ENCODE data around the gene DLGAP1. TPM values are rescaled to one million over a fixed set of nuclear protein-coding genes. Genes with fewer than 3 reads are reported as not detected.

The DLGAP1 gene
- total RNA-seq, 1 donor from 2014 or later = 0.48 TPM

DNA sequence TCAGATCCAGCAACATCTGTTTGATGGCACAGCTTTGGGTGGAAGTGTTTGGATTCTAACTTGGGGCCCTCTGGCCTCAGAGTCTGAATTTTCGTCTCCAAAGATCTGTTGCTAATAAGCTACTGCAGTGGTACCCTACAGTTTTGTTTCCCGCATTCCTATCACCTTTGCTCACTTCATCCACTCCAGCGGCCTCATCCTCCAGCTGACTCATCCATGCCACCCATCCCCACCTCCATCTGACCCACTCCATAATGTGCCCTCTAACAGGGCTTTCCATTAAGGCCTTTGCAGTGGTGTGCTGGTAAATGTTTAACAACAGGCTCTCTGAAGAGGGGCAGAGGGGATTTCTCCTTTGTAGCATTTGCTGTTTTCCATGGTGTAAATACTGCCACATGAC, 779.7 kb downstream of the DLGAP1 start:
- ATAC-seq = no peak
- DNase-seq (ENCODE audit: low spot score) = no peak

DNA sequence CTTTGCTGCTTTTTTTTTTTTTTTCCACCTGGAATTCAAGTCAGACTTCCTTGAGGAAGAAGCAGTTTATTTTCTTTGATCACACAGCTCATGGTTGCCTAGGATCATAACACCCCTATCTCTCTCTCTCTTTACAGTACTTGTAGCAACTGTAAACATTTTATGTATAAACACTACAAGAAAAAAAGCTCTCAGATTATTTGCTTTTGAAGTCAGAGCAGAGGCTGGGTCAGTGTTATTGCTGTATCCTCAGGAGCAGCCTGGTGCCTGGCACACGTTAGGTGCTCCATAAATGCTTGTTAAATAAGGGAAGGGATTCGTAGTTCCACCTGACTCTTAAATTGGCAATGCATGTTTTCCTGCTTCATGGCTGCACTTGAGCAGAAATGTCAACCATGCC, 783.9 kb downstream of the DLGAP1 start:
- no peak for DNase-seq (ENCODE audit: low spot score)
- no peak for ATAC-seq

DNA sequence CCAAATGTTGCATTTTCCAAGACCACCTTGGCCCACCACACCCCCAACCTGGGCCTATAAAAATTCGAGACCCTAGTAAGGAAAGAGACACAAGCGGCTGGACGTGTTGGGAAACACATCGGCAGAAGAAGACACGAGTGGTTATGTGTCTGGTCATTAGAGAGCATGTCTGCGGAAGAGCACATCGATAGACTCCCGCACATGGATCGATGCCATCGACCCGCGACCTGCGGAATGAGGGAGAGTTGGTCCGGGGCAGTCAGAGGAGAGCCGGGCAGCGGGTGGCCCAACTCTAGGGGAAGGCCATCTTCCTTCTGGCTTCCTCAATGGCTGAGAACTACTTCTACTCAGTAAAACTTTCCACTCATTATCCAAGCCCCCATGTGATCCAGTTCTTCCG, 785.7 kb downstream of the DLGAP1 start:
- DNase-seq (ENCODE audit: low spot score) (no peak), ATAC-seq (no peak)

DNA sequence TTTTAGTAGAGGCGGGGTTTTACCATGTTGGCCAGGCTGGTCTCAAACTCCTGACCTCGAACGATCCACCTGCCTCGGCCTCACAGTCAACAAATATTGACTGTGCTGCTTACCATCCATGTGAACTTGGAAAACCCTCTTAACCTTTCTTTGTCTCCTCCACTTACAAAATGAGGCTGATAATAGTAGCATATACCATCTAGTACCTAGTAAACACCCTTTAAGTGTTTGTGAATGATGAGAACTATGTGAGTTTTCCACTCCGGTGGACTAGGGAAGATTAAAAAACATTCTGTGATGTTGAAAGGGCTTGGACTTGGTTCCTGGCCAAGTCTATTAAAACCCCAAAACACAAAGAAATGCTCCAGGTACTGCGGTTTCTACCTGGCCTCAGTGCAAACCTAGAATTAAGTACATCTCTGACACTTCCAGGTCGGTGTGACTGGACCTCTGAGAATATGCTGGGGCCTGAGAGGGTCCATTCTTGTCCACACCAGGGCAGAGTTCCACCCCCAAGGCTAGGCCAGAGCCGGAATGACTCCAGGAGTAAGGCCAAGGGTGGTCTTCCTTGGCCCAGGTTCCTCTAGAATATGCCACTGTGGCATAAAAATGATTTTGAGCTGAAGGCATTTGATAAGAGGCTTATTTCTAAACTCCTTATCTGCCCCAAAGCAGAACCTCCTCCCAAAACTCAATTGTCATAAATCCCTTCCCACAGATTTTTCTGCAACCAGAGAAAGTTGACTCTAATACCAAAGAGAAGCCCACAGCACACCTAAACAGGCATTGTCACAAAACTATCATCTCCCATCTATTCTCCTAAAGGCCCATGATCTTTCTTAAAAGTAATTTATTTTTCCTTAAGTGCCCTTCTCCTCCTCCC, 787.6 kb downstream of the DLGAP1 start:
- ATAC-seq (peak; percentile 47), DNase-seq (ENCODE audit: low spot score) (peak; percentile 50)

DNA sequence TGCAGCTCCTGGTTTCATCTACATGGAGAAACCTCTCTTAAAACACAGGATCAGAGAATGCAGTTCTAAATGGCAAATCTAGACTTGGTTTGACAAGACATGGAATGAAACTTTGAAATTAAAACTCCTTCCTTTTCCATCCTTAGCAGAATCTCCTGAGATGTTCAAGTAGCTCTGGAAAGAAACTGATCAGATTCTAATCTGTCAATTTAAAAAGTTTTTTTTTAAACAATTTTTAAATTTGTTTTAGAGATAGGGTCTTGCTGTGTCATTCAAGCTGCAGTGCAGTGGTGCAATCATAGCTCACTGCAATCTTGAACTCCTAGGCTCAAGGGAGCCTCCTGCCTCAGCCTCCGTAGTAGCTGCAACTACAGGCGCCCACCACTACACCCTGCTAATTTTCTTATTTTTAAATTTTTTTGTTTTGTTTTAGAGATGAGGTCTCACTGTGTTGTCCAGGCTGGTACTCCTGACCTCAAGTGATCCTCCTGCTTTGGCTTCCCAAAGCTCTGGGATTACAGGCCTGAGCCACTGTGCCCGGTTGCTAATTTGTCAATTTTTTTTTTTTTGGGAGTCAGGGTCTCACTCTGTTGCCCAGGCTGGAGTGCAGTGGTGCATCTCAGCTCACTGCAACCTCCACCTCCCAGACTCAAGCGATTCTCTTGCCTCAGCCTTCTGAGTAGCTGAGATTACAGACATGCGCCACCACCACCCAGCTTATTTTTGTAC, 788.4 kb downstream of the DLGAP1 start:
- ATAC-seq = no peak
- no peak for DNase-seq (ENCODE audit: low spot score)

DNA sequence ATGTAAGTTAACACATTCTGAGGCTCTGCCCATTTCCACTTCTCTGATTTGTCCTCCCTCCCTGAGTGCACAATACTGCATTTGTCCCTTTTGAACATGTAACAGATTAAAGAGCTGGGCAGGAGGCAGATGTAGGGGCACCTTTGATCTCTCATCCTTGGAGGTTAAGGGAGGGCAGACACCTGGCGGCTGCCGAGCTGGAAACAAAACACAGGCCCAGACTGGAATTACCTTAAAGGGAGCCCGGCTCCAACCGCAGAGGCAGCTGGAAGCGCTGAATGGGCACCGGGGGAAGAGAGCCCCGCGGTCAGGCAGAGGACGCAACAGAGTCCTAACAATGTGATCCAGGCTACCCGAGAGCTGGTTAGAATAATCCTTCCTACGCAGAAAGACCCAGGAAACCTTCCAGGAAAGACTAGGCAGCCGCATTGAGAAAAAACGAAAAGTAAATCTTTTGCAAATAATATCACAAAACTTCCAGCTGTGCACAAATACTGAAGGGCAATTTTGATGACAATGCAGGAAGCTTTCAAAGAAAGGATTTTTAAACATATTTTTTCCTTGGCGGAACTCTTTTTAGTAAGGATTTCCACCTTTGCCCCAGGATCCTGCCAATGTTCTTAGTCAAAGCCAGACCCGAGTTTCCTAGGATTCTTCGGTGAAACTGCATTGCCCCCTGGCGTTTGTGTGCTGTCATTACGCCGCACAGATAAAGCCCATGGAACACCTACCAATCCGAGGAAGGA, 789.2 kb downstream of the DLGAP1 start:
- ATAC-seq (peak; percentile 97), DNase-seq (ENCODE audit: low spot score) (peak; percentile 86)

DNA sequence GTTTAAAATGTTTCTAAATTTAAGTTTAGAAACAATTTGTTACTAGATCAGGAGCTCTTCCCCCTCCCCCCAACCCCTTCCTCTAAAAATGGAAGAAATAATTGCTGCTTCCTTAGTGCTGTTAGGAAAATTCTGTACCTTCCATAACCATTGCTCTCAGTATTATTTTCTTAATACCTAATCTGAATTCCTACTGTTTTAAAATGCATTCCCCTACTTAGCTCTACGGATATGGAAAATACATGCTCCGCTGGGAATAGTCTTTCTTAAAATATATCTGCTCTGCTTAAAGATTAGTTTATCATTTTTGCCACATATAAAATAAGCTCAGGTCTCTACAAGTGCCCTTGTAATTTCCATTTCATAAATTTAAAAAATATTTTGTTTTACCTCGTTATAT, 789.9 kb downstream of the DLGAP1 start:
- DNase-seq (ENCODE audit: low spot score) (no peak), ATAC-seq (no peak)

DNA sequence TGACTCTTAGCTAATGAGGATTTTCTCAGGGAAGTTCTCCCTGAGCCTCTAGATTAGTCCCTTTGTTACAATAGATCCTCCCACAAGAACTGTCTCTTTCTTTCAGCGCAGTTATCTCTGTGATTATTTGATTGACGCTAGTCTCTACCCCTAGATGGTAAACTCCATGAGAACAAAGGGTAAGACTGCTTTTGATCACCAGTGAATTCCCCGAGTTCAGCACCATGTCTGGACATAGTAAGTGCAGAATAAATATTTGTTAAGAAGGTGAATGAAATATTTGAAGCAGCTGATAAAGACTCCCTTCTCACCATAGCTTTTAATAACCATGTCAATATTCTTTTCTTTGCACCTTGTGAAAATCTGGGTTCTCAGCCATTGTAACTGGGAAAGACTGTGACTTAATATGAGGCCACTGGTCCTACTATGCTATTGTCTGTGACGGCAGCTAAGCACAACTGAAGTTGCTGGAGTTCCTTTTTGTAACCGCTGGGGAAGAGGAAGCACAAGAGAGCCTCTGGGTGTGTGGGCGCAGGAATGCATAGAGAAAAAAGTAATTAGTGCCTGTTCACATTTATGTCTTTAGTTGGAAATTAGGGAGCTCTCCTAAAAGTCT, 790.4 kb downstream of the DLGAP1 start:
- no peak for ATAC-seq
- DNase-seq (ENCODE audit: low spot score) = no peak

DNA sequence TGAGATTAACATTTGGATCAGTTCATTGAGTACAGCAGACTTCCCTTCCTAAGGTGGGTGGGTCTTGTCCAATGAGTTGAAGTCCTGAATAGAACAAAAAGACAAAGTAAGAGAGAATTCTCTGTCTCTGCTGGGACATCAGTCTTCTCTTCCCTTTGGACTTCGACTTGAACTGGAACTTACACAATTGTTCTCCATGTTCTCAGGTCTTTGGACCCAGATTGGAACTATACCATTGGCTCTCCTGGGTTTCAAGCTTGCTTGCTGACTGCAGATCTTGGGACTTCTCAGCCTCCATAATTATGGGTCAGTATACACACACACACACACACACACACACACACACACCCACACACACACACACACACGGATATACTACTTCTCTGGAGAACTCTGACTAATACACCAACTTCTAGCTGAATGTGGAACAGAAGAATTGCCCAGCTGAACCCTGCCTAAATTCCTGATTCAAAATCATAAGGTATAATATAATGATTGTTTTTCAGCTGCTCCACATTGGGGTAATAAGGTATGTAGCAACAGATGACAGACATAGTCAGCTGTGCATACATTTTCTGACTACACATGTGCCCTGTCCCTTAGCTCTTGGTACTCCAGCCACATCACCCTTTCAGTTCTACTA, 791.1 kb downstream of the DLGAP1 start:
- ATAC-seq (no peak), DNase-seq (ENCODE audit: low spot score) (no peak)

DNA sequence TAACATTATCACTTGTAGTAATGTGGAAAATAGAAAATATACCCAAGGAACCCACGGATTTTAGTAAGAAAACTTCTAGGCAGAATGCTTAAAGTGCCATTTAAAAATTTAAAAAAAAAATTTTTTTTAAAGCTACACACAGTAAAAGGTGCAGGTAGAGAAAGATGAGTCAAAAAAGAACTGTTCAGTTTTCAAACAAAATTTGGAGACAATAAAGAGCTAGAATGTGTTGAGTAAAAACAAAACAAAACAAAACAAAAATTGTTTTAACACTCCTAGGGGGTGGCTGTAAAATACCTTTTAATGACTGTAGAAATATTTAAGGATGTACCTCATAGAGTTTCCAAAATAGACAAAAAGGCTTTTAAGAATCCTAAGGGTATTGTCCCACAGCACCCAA, 793.1 kb downstream of the DLGAP1 start:
- ATAC-seq (no peak), DNase-seq (ENCODE audit: low spot score) (no peak)

DNA sequence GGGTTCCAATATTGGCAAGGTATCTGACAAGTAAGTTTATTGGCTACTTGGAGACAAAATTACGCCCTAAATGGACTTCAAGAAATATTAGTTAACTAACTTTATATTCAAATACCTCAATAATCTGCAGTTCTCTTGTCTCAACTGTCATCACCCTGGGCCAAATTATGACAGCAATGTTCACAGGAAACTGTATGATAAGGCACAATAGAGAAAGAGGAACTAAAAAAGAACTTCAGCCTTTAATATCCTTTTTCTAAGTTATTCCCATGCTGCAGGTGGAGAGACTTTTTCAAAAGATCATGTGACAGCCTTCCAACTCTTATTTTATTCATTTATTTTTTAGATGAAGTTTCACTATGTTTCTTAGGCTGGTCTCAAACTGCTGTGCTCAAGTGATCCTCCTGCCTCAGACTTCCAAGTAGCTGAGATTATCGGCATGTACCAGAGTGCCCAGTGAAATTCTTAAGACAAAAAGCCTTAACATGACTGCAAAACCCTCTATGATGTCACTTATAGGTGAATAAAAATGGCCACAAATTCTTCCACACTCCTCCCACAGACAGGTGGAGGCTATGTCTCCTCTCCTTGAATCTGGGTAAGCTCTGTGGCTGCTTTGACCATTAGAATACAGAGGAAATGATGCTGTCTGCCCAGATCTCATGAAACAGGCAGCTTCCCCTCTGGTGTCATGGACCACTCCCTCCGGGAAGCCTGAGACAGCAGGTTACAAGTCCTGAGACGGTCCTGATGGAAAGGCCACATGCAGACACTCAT, 794.2 kb downstream of the DLGAP1 start:
- ATAC-seq (peak; percentile 18), DNase-seq (ENCODE audit: low spot score) (no peak)

DNA sequence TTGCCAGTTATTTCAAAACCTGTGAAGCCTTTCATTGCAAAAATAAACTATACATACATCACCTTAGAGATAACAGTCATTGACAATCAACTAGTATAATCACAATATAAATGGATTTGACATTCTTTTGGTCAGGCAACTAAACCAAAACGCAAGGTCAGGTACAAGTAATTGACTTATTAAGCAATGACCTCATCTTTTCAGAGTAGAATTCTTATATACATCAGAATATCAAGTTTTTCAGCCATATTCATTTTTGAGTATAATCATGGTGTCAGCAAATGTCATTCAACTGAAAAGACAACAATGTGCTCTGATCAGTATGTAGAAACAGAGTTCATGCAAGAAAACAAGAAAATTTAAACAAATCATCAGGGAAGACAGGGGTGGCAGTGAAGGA, 796.6 kb downstream of the DLGAP1 start:
- DNase-seq (ENCODE audit: low spot score) (no peak), ATAC-seq (no peak)

DNA sequence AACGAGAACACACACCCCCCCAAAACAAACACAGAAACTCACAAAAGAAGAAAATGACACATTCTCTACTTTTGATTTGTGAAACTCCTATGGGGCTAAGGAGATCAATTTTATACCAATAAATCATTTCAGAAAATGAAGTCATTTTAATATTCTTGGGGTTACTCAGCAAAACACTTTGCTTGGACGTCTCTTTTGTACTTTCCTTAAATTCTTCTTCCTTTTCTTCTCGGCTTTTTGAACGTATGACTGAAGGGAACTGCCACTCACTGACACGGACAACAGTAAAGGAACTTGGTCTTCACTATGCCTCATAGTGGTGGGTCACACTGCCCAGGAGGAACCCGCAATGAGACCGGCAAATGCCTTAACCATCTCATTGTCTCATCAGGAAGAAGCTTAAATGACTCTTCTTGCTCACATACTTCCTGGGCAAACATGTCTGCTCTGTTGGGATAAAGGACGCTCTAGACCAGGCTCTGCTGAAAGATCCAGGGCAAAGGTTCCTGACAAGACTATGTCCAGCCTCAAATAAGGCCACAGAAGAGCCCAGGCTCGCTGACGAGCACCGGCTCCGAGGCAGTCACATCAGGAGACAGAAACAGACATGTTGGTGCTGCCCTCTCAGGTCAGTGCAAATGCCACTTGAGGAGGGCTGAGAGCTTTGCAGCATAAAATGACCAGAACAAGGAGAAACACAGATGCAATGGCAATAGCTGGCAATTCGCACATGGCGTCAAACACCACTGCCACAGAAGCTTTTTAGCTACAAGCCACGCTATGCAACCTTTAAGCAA, 799.7 kb downstream of the DLGAP1 start:
- ATAC-seq (no peak), DNase-seq (ENCODE audit: low spot score) (no peak)

DNA sequence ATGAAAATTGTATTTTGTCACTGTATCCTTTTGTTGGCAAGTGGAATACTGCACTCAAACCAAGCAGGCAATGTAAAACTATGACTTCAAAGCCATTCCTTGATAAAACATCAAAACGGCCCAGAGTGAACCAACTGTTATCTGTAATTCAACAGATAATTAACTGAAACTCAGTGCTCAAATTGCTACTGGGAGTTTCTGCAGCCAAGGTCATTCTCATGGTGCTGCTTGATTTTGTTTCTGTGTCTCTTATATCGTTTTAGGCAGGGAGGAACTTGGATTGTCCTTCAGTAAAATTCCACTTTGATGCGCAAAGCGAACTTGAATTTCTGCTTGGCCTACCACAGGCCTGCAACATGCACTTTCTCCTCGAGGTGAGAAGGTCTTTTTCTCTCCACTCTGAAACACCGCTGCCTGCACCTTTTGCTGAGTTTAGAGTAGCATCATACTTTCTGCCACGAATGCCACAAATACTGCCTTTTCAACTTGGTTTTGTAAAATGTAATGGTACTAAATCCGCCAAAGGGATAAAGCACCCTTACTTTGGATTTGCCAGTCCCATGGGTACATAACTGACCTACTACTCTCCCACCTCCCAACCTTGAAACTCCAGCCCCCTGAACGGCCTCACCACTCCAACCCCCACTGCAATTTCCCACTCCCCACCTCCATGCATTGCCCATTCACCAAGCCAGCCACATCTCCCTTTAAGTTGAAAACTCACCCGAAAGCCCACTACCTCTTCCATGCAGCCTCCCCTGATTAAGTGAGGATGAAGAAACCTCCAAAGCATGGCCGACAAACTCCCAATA, 800.5 kb downstream of the DLGAP1 start:
- DNase-seq (ENCODE audit: low spot score) = no peak
- ATAC-seq = no peak

DNA sequence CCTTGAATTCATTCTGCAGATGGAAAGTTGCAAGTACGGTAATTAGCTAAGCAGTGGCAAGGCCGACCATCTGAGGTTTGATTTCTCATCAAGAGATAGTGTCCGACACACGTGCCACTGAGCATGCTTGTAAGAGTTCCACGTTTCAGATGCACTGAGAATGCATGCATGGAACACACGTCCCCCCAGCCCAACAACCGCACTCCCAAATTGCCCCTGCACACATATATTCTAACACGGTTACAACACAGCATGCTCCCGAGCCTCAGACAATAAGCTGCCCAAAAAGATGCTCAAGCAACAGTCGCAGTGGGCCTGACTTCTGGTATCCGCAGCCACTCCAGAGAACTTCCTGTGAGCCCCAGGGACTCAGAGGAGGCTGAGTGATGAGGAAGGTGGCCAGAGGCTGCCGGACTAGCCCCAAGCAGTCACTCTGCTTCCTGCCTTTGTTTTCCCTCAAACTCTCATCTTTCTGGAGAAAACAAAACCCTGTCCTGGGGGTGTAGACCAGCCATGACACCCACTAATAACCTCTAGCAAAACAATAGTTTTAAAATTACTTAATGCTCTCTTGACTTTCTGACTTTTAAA, 801.2 kb downstream of the DLGAP1 start:
- no peak for ATAC-seq
- DNase-seq (ENCODE audit: low spot score) = no peak

DNA sequence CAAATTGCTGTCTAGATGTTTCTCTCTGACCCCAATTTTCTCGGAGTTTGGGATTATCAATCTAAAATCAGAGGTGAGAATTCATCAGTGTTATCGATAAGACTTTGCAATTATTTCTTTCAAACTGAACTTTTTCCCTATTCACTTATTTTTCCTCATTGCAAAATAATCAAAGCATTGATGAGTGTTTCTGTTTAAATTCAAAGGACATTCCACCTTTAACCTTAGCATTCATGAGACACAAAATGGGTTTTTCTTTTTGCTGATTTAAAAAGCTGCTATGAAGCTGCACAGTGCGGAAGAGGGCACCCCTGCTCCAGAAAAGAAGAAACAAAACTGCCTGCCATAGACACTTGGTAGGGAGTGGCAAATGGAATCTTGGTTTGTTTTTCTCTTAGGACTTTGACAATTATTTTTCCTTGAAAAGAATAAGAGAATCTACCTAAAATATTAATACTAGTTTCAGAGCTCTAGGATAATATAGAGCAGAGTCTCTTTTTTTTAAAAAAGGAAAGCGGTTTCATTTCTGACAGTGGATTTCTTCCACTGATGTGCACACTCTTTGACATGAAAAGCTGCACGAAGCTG, 801.8 kb downstream of the DLGAP1 start:
- DNase-seq (ENCODE audit: low spot score) (no peak), ATAC-seq (no peak)

All from left lobe of liver (tissue), 2 donors.